HG03439 (cell line): ENCODE measurements around the gene RARRES2.

Source experiments
- ATAC-seq: cut with Tn5 transposase; IDR thresholded peaks from one replicate; pipeline ENCODE4 v1.9.1; 2021; ENCODE audit warnings: mild to moderate bottlenecking, moderate library complexity; ENCODE audit not compliant: unreplicated experiment

RARRES2 gene

DNA sequence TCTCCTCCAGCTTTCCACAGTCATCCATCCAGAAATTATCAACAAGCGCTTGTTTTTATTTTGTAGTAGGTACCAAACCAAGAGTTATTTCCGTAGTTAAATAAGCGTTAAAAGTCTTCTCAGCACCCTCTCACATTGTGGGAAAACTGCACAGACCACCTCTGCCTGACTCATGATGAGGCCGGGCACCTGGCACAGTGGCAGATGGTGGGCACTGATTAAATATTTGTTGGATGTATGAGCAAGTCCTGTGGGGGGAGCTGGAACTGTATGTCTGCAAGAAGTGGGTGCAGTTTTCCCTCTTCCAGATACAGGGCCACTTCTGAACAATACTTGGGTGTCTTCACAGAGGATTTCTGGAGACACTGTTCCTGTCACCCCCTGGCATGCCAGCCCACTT, 21.9 kb upstream of the RARRES2 start:
- no peak for ATAC-seq

GRCh38 chr7:150361807-150362621, 20.6 kb upstream of the RARRES2 start:
- ATAC-seq = no peak

GRCh38 chr7:150361402-150361801, 20.0 kb upstream of the RARRES2 start:
- no peak for ATAC-seq

DNA sequence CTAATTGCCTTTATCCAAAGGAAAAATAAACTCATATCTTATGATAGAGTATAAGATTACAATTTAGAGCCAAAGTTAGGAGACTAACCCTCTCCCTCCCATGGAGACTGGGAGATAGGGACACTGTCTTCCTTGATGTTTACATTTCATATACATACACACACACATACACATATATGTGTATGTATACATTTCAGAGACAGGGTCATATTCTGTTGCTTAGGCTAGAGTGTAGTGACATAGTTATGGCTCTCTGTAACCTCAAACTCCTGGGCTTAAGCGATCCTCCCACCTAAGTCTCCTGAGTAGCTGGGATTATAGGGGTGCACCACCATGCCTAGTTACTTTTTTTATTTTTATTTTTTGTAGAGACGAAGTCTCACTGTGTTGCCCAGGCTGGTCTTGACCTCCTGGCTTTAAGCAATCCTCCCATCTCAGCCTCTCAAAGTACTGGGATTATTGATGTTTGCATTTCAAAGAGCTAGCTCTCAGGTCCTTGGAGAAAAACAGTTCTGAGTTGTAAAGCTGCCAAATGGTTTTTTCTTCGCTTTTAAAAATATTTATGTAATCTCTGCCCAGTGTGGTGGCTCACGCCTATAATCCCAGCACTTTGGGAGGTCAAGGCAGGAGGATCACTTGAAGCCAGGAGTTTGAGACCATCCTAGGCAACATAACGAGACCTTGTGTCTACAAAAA, 19.1 kb upstream of the RARRES2 start:
- ATAC-seq = no peak

GRCh38 chr7:150359622-150360362, 18.4 kb upstream of the RARRES2 start:
- no peak for ATAC-seq

DNA sequence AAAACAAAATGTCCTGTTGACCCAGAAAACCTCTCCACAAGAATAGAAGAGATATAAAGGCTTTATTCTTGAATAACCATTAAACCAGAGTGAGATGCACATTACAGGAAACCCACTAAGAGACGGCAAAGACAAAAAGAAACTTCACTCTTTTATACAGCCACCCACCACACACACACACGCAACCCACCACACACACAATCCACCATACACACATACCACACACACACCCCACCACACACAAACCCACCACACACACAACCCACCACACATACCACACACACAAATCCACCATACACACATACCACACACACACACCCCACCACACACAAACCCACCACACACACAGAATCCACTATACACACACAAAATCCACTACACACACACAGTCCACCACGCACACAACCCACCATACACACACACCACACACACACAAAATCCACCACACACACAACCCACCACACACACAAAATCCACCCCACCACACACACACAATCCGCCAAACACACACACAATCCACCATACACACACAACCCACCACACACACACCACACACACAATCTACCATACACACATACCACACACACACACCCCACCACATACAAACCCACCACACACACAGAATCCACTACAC, 17.7 kb upstream of the RARRES2 start:
- ATAC-seq = no peak

- no peak for ATAC-seq
Measured at GRCh38 chr7:150358433-150358832, 17.0 kb upstream of the RARRES2 start.

GRCh38 chr7:150357771-150358427, 16.5 kb upstream of the RARRES2 start:
- ATAC-seq = no peak

DNA sequence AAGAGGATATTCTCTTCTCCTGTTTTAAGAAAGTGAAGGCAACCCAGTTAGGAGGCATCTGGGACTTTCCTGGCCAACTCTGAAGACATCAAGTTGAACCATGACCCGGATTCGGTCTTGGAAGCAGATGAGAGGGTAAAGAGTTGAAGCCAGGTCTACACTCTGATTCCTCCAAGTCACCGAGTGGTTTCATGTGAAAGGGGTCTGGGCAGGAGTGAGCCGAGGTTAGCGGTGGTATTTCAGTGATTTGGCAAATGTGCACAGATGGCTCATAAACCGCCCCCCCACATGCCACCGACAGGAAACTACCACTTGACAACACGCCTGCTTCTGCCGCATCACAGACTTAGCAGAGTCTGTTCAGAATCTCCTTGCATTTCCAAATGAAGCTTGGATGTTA, 15.8 kb upstream of the RARRES2 start:
- ATAC-seq = no peak

DNA sequence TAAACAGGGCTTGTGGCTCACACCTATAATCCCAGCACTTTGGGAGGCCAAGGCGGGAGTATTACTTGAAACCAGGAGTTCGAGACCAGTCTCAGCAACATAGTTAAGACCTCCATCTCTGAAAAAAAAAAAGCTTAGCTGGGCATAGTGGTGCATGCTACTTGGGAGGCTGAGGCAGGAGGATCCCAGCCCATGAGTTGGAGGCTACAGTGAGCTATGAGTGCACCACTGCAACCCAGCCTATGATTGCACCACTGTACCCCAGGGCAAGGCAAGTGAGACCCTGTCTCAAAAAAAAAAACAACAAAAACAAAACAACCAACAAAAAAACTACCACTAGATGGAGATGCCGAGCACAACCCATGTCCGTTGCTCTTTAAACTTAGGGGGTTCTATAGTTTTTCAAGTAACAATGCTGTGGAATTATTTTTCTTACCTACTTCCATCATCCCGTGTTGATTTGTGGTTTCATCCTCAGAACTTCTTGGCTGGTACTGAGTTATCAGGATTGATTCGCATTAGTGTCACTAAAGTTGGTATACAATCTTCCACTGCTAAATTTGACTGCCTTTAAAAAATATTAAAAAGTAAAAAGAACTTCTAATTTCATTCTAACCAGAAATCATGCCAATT, 15.0 kb upstream of the RARRES2 start:
- ATAC-seq = no peak

- no peak for ATAC-seq
Measured at GRCh38 chr7:150355666-150356059, 14.2 kb upstream of the RARRES2 start.

GRCh38 chr7:150351587-150352194, 10.3 kb upstream of the RARRES2 start:
- no peak for ATAC-seq

DNA sequence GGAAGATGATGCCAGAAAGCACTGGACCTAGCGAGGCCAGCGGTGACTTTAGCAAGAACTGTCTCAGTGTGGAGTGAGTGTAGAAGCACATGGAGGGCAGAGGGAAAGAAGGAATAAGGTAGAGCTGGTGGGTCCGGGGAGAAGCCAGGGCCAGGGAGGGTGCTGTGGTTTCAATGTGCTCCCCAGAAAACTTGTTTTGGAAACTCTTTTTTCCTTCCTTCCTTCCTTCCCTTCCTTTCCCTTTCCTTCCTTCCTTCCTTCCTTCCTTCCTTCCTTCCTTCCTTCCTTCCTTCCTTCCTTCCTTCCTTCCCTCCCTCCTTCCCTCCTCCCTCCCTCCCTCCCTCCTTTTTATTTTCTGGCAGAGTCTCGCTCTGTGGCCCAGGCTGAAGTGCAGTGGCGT, 5.5 kb upstream of the RARRES2 start:
- no peak for ATAC-seq

GRCh38 chr7:150345012-150345411, 3.6 kb upstream of the RARRES2 start:
- no peak for ATAC-seq

DNA sequence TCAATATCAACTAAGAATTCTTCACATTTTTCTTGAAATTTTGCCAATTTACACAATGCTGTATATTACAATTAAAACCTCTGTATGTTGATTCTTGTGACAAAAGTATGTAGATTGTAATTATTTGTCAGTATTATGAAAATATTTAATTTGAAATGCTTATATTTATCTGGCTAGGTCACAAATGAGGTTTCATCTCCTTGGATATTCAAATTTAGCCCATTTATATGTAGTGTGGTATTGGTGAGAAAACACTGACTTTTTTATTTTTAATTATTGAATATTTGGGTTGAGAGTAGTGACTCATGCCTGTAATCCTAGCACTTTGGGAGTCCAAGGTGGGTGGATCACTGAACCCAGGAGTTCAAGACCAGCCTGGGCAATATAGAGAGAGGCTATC, 2.9 kb upstream of the RARRES2 start:
- ATAC-seq = no peak

- no peak for ATAC-seq
Measured at GRCh38 chr7:150343225-150343624, 1.8 kb upstream of the RARRES2 start.

- no peak for ATAC-seq
Measured at GRCh38 chr7:150342121-150342408, 636 bp upstream of the RARRES2 start.

- no peak for ATAC-seq
Measured at GRCh38 chr7:150340875-150341262, 560 bp downstream of the RARRES2 start.

- no peak for ATAC-seq
Measured at GRCh38 chr7:150340024-150340749, 1.2 kb downstream of the RARRES2 start.
